H9 (cell line): ENCODE data around the gene RNF213. TPM values are rescaled to one million over a fixed set of nuclear protein-coding genes. Genes with fewer than 3 reads are reported as not detected.

Experiments used
- DNase-seq: peaks from one replicate; pipeline ENCODE4 v3.0.0-alpha.2; 2017
- H2AFZ ChIP-seq: one replicate; pipeline ENCODE4 v1.6.1; 2013; ENCODE audit warnings: mild to moderate bottlenecking, low read length, control low read depth, moderate library complexity
- H2AK5ac ChIP-seq: 2 replicates; pipeline ENCODE4 v1.6.1; 2013; ENCODE audit warnings: low read length, control low read depth, mixed read lengths; ENCODE audit not compliant: insufficient read length
- H2BK120ac ChIP-seq: one replicate; pipeline ENCODE4 v1.6.1; 2013; ENCODE audit warnings: low read depth, mild to moderate bottlenecking, low read length, control low read depth, inconsistent platforms; ENCODE audit not compliant: poor library complexity, severe bottlenecking
- H2BK12ac ChIP-seq: 2 replicates; pipeline ENCODE4 v1.6.1; 2013; ENCODE audit warnings: low read length, control low read depth, mixed read lengths, low read depth; ENCODE audit not compliant: insufficient read length
- H2BK15ac ChIP-seq: 2 replicates; pipeline ENCODE4 v1.6.1; 2013; ENCODE audit warnings: low read depth, low read length, control low read depth
- H2BK20ac ChIP-seq: one replicate; pipeline ENCODE4 v1.6.1; 2013; ENCODE audit warnings: low read depth, mild to moderate bottlenecking, low read length, control low read depth, inconsistent platforms; ENCODE audit not compliant: poor library complexity, severe bottlenecking
- H2BK5ac ChIP-seq: 2 replicates; pipeline ENCODE4 v1.6.1; 2013; ENCODE audit warnings: low read length, control low read depth, mixed read lengths; ENCODE audit not compliant: insufficient read length
- H3K14ac ChIP-seq: 2 replicates; pipeline ENCODE4 v1.6.1; 2013; ENCODE audit warnings: low read length, control low read depth; ENCODE audit not compliant: insufficient read depth
- H3K18ac ChIP-seq: 2 replicates; pipeline ENCODE4 v1.6.1; 2013; ENCODE audit warnings: low read depth, mild to moderate bottlenecking, mixed read lengths, low read length, control low read depth; ENCODE audit not compliant: insufficient read length
- H3K23ac ChIP-seq: 2 replicates; pipeline ENCODE4 v1.6.1; 2013; ENCODE audit warnings: low read length, control low read depth, mixed read lengths, low read depth; ENCODE audit not compliant: insufficient read length
- H3K23me2 ChIP-seq: 2 replicates; pipeline ENCODE4 v1.6.1; 2013; ENCODE audit warnings: low read depth, mild to moderate bottlenecking, mixed read lengths, low read length, control low read depth; ENCODE audit not compliant: insufficient read length, poor library complexity, severe bottlenecking
- H3K27ac ChIP-seq: 2 replicates; pipeline ENCODE4 v1.5.1; 2013; ENCODE audit warnings: low read length, control low read depth, mixed read lengths, low read depth; ENCODE audit not compliant: insufficient read length
- H3K27me3 ChIP-seq: 2 replicates; pipeline ENCODE4 v1.6.1; 2013; ENCODE audit warnings: low read length, control low read depth, inconsistent platforms; ENCODE audit not compliant: insufficient read depth
- H3K4ac ChIP-seq: 2 replicates; pipeline ENCODE4 v1.6.1; 2013; ENCODE audit warnings: low read depth, mild to moderate bottlenecking, control low read depth, inconsistent platforms, low read length, moderate library complexity
- H3K4me1 ChIP-seq: 2 replicates; pipeline ENCODE4 v1.6.1; 2013; ENCODE audit warnings: low read length, control low read depth, inconsistent platforms; ENCODE audit not compliant: insufficient read depth
- H3K4me2 ChIP-seq: 2 replicates; pipeline ENCODE4 v1.6.1; 2013; ENCODE audit warnings: low read length, control low read depth, mixed read lengths; ENCODE audit not compliant: insufficient read length, insufficient read depth
- H3K56ac ChIP-seq: 2 replicates; pipeline ENCODE4 v1.6.1; 2013; ENCODE audit warnings: low read depth, mild to moderate bottlenecking, mixed read lengths, low read length, control low read depth; ENCODE audit not compliant: insufficient read length
- H3K79me1 ChIP-seq: 2 replicates; pipeline ENCODE4 v1.6.1; 2013; ENCODE audit warnings: low read depth, mild to moderate bottlenecking, moderate library complexity, low read length, control low read depth, inconsistent platforms; ENCODE audit not compliant: insufficient read depth, poor library complexity, severe bottlenecking
- H3K79me2 ChIP-seq: 2 replicates; pipeline ENCODE4 v1.6.1; 2013; ENCODE audit warnings: low read length, control low read depth, inconsistent platforms; ENCODE audit not compliant: insufficient read depth
- H3K9ac ChIP-seq: 2 replicates; pipeline ENCODE4 v1.6.1; 2013; ENCODE audit warnings: low read length, control low read depth, mixed read lengths; ENCODE audit not compliant: insufficient read length; ENCODE audit errors: extremely low read depth
- H3K9me3 ChIP-seq: one replicate; pipeline ENCODE4 v1.6.1; 2013; ENCODE audit warnings: low read depth, low read length, inconsistent platforms; ENCODE audit not compliant: control insufficient read depth
- H3T11ph ChIP-seq: one replicate; pipeline ENCODE4 v1.6.1; 2013; ENCODE audit warnings: mild to moderate bottlenecking, low read length, control low read depth, inconsistent platforms
- H4K20me1 ChIP-seq: one replicate; pipeline ENCODE4 v1.6.1; 2013; ENCODE audit not compliant: control insufficient read depth, insufficient read length, insufficient read depth
- H4K5ac ChIP-seq: 2 replicates; pipeline ENCODE4 v1.6.1; 2013; ENCODE audit warnings: low read depth, mild to moderate bottlenecking, mixed read lengths, low read length, control low read depth; ENCODE audit not compliant: insufficient read length
- H4K8ac ChIP-seq: replicated peaks from 2 replicates; pipeline ENCODE4 v1.6.1; 2013; ENCODE audit warnings: low read length, control low read depth, mixed read lengths, low read depth; ENCODE audit not compliant: insufficient read length
- H4K91ac ChIP-seq: 2 replicates; pipeline ENCODE4 v1.6.1; 2013; ENCODE audit warnings: low read depth, mild to moderate bottlenecking, moderate library complexity, mixed read lengths, low read length, control low read depth; ENCODE audit not compliant: insufficient read length
- H3K27ac Mint-ChIP-seq, 3 experiments: 2 replicates in 2 of 3; 3 replicates in 1 of 3; pipeline ENCODE4 v1.8.0; 2020 to 2021; ENCODE audit warnings: mixed read lengths in 3 of 3, mild to moderate bottlenecking in 1 of 3, moderate library complexity in 1 of 3
- H3K27me3 Mint-ChIP-seq: 2 replicates; pipeline ENCODE4 v1.8.0; 2021; ENCODE audit warnings: low read depth, mild to moderate bottlenecking, moderate library complexity, mixed read lengths
- H3K36me3 Mint-ChIP-seq, 3 experiments: 2 replicates in 2 of 3; 3 replicates in 1 of 3; pipeline ENCODE4 v1.8.0; 2020 to 2021; ENCODE audit warnings: low read depth in 3 of 3, mixed read lengths in 3 of 3; ENCODE audit not compliant: insufficient read depth in 1 of 3
- H3K4me1 Mint-ChIP-seq, 2 experiments: 2 replicates each; pipeline ENCODE4 v1.8.0; 2020; ENCODE audit warnings: mixed read lengths in 2 of 2
- H3K4me3 Mint-ChIP-seq, 2 experiments: 2 replicates in 1 of 2; 3 replicates in 1 of 2; pipeline ENCODE4 v1.8.0; 2020 to 2021; ENCODE audit warnings: mild to moderate bottlenecking in 2 of 2, mixed read lengths in 2 of 2, moderate library complexity in 1 of 2
- H3K9me3 Mint-ChIP-seq, 2 experiments: 2 replicates in 1 of 2; 3 replicates in 1 of 2; pipeline ENCODE4 v1.8.0; 2020; ENCODE audit warnings: mild to moderate bottlenecking in 2 of 2, mixed read lengths in 2 of 2, moderate library complexity in 1 of 2
- CTCF ChIP-seq: fragments of 200-600 bp; sonication (generic); conservative IDR thresholded peaks from 3 replicates; pipeline ENCODE4 v1.8.0; 2021; ENCODE audit warnings: antibody characterized with exemption, mild to moderate bottlenecking
- WGBS: extraction: QIAGEN DNeasy Blood & Tissue Kit; methylation state at CpG from one replicate; pipeline ENCODE4 v1.1.7; 2013; ENCODE audit warnings: missing lambda C conversion rate, low lambda C conversion rate, mixed read lengths; ENCODE audit not compliant: insufficient read length; ENCODE audit errors: extremely low coverage; 5-methylcytosine and 5-hydroxymethylcytosine counted together
- total RNA-seq: library from RNA; stranded (reverse); gene quantifications from 2 replicates; pipeline ENCODE4 v1.2.1, GENCODE V29; 2021

RNF213 gene
- total RNA-seq, 1 experiment from 2014 or later, result 34.3 TPM

GRCh38 chr17:80261159-80261894, 675 bp downstream of the RNF213 start:
- Histone ChIP-seq H3K4ac (peak overlapping the region; percentile 67; the same call in 1 of the 2 replicates), H4K91ac (no peak overlapping the region), H3K27me3 (no peaks in the 10 kb centered on the region), H3K14ac (peak overlapping the region; percentile 86; the same call in 1 of the 2 replicates), H3K79me1 (no peaks in the 10 kb centered on the region), H3T11ph (no peak overlapping the region), H4K5ac (no peak overlapping the region), H2BK20ac (no peak overlapping the region), H3K4me2 (peak overlapping the region; percentile 31), H2AK5ac (no peak overlapping the region), H2BK5ac (no peak overlapping the region), H3K79me2 (no peaks in the 10 kb centered on the region), H3K18ac (peak overlapping the region; percentile 1), H4K20me1 (no peaks in the 10 kb centered on the region), H2AFZ (no peak overlapping the region), H3K56ac (no peak overlapping the region), H3K9ac (peak overlapping the region; percentile 88), H2BK15ac (no peak overlapping the region), H3K23ac (no peak overlapping the region), H3K23me2 (no peaks in the 10 kb centered on the region), H2BK120ac (no peak overlapping the region), H4K8ac (no peak overlapping the region), H2BK12ac (no peak overlapping the region), H3K9me3 (no peaks in the 10 kb centered on the region), H3K4me1 (peaks cover 10% of the 10 kb centered on the region; the same call in 1 of the 2 replicates), H3K27ac (peak overlapping the region; percentile 77)
- Mint-ChIP-seq H3K36me3 (peaks cover 12 to 17% (median 13%) of the 10 kb centered on the region in 3 experiments), H3K4me3 (peak overlapping the region; percentile 67 to 88), H3K4me1 (peaks cover 40 to 52% of the 10 kb centered on the region in 2 experiments), H3K27ac (peak overlapping the region; percentile 83 to 87 (median 83)), H3K27me3 (no peaks in the 10 kb centered on the region), H3K9me3 (no peaks in the 10 kb centered on the region; a peak in 1 of 5 replicates)
- DNase-seq, result peak; percentile 95
- no peak for TF ChIP-seq CTCF
- no CpG with 5 or more reads among the region's 45 CpGs for WGBS
